Neural cell (in vitro differentiated cells): Measurements from ENCODE around the gene RGS12.

Experiments
- CTCF ChIP-seq: fragments of 450-650 bp; IDR thresholded peaks from 2 replicates; pipeline ENCODE4 v1.5.1; 2014; ENCODE audit warnings: antibody characterized with exemption, mild to moderate bottlenecking, moderate library complexity; ENCODE audit not compliant: poor library complexity, severe bottlenecking
- EP300 ChIP-seq: fragments of 450-650 bp; conservative IDR thresholded peaks from 2 replicates; pipeline ENCODE4 v1.6.1; 2014; ENCODE audit warnings: antibody characterized with exemption, mild to moderate bottlenecking, moderate library complexity; ENCODE audit not compliant: poor library complexity, severe bottlenecking
- EZH2 ChIP-seq: fragments of 200-600, 300-800 bp; shearing (Covaris generic), sonication (generic); IDR thresholded peaks from 2 replicates; pipeline ENCODE4 v1.6.1; 2014; ENCODE audit warnings: antibody characterized with exemption, low read length, borderline replicate concordance, mild to moderate bottlenecking; ENCODE audit not compliant: insufficient read depth, poor library complexity, severe bottlenecking
- POLR2AphosphoS5 ChIP-seq: IDR thresholded peaks from 2 replicates; pipeline ENCODE4 v1.6.1; 2012
- REST ChIP-seq: IDR thresholded peaks from 2 replicates; pipeline ENCODE4 v1.6.1; 2012; ENCODE audit warnings: borderline replicate concordance
- SMC3 ChIP-seq: fragments of 450-650 bp; conservative IDR thresholded peaks from 2 replicates; pipeline ENCODE4 v1.6.1; 2014; ENCODE audit warnings: antibody characterized with exemption, mild to moderate bottlenecking, moderate library complexity; ENCODE audit not compliant: poor library complexity
- TAF1 ChIP-seq: IDR thresholded peaks from 2 replicates; pipeline ENCODE4 v1.6.1; 2012; ENCODE audit warnings: low read depth

- TF ChIP-seq EZH2 (no peak), REST (no peak), CTCF (no peak), EP300 (no peak), POLR2AphosphoS5 (no peak), SMC3 (no peak), TAF1 (no peak)
These were observed 14.7 kb downstream of the RGS12 start for GRCh38 chr4:3307486-3307885.
